Suprapubic skin (tissue), 4 donors: ENCODE measurements around the gene WSCD1. TPM values are rescaled to one million over a fixed set of nuclear protein-coding genes. Genes with fewer than 3 reads are reported as not detected.

Source experiments
- DNase-seq, 2 donors: peaks; one replicate each; pipeline ENCODE4 v3.0.0-alpha.2; 2019; ENCODE audit warnings: low spot score in 2 of 2
- H3K27ac ChIP-seq: fragments of 200-600 bp; sonication (generic); one replicate; pipeline ENCODE4 v1.5.1; 2019
- H3K27me3 ChIP-seq: fragments of 200-600 bp; sonication (generic); one replicate; pipeline ENCODE4 v1.5.1; 2019
- H3K36me3 ChIP-seq: fragments of 200-600 bp; sonication (generic); one replicate; pipeline ENCODE4 v1.5.1; 2019
- H3K4me1 ChIP-seq: fragments of 200-600 bp; sonication (generic); one replicate; pipeline ENCODE4 v1.5.1; 2019
- H3K4me3 ChIP-seq: fragments of 200-600 bp; sonication (generic); one replicate; pipeline ENCODE4 v1.5.1; 2019; ENCODE audit warnings: mild to moderate bottlenecking
- H3K9me3 ChIP-seq: fragments of 200-600 bp; sonication (generic); one replicate; pipeline ENCODE4 v1.5.1; 2019
- EP300 ChIP-seq: sonication (generic); formaldehyde crosslinking; IDR thresholded peaks from one replicate; pipeline ENCODE4 v1.6.1; 2017; ENCODE audit warnings: antibody characterized with exemption
- POLR2A ChIP-seq, 2 donors: fragments of 450-650 bp; IDR thresholded peaks; one replicate each; pipeline ENCODE4 v1.6.1; 2017; ENCODE audit warnings: antibody characterized with exemption in 2 of 2, mild to moderate bottlenecking in 2 of 2, moderate library complexity in 2 of 2
- POLR2AphosphoS5 ChIP-seq, 3 donors: sonication (generic); formaldehyde crosslinking; IDR thresholded peaks; one replicate each; pipeline ENCODE4 v1.6.1; 2017; ENCODE audit warnings: antibody characterized with exemption in 3 of 3
- WGBS: methylation state at CpG from one replicate; pipeline ENCODE4 v1.1.5; 2018; 5-methylcytosine and 5-hydroxymethylcytosine counted together
- total RNA-seq, 4 donors: library from RNA; depleted of rRNA; stranded (reverse); fragments of >200 nt; gene quantifications; one replicate each; pipeline ENCODE4 v1.1.0, GENCODE V29; 2016
- TF ChIP-seq, protein P1 (sequence below), 2 donors: fragments of 200-600 bp in 1 of 2; fragments of 450-650 bp in 1 of 2; sonication (generic) in 1 of 2; IDR thresholded peaks; one replicate each; pipeline ENCODE4 v1.5.1; 2016 to 2019; ENCODE audit warnings: antibody characterized with exemption in 2 of 2, mild to moderate bottlenecking in 1 of 2, moderate library complexity in 1 of 2

WSCD1 gene
- total RNA-seq, 4 donors from 2014 or later = 0.76 to 4.9 (median 1.6) TPM

DNA sequence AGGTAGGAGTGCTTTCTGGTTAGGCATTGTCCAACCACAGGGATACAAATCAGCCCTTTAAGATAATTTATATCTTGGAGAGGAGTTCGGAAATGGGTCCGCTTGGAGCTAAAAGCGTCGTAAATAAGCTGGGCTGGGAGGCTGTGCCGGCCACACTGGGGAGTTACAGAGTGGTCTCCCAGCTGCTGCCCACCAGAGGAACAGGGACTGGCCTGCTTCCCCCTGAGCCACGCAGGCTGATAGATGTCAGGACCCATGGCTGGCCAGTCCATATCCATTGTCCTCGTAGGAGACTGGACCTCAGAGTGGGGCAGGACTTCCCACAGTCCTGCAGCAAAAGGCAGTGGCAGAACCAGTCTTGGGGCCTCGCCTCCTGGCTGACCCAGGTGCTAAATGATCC lies 12.6 kb upstream of the WSCD1 start:
- no peak for DNase-seq
- Histone ChIP-seq H3K36me3 (no peaks in the 10 kb centered on the region), H3K4me1 (no peaks in the 10 kb centered on the region), H3K9me3 (no peaks in the 10 kb centered on the region), H3K27me3 (peaks cover 66% of the 10 kb centered on the region), H3K27ac (no peak overlapping the region), H3K4me3 (no peak overlapping the region)
- TF ChIP-seq EP300 (no peak), POLR2A (IDR thresholded peaks at IDR 0.05) (no peak), POLR2AphosphoS5 (IDR thresholded peaks at IDR 0.05) (no peak)
- TF ChIP-seq, protein P1, sequence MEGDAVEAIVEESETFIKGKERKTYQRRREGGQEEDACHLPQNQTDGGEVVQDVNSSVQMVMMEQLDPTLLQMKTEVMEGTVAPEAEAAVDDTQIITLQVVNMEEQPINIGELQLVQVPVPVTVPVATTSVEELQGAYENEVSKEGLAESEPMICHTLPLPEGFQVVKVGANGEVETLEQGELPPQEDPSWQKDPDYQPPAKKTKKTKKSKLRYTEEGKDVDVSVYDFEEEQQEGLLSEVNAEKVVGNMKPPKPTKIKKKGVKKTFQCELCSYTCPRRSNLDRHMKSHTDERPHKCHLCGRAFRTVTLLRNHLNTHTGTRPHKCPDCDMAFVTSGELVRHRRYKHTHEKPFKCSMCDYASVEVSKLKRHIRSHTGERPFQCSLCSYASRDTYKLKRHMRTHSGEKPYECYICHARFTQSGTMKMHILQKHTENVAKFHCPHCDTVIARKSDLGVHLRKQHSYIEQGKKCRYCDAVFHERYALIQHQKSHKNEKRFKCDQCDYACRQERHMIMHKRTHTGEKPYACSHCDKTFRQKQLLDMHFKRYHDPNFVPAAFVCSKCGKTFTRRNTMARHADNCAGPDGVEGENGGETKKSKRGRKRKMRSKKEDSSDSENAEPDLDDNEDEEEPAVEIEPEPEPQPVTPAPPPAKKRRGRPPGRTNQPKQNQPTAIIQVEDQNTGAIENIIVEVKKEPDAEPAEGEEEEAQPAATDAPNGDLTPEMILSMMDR (IDR thresholded peaks at IDR 0.05) = no peak
- WGBS = 58% methylated on average over 8 of the region's 8 CpGs

DNA sequence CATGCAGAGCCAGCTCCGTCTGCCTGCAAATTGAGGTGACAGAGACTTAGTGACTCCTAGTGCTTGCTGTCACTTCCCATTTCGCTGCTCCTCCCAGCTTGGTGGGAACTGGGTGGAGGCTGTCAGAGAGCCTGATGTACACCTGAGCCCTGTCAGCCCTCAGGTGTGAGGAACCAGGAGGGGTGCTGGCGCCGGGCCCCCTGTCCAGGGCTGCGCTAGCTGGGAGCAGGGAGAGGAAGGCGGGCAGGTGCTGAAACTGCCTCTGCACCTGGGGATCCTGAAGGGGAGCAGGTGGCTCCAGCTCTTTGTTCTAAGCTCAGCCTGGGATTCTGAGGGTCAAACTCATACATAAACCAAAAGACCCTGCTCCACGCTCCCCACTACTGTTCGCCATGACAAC lies 10.8 kb upstream of the WSCD1 start:
- Histone ChIP-seq H3K9me3 (no peaks in the 10 kb centered on the region), H3K4me1 (no peaks in the 10 kb centered on the region), H3K36me3 (no peaks in the 10 kb centered on the region), H3K27me3 (peaks cover 77% of the 10 kb centered on the region), H3K27ac (no peak overlapping the region), H3K4me3 (no peak overlapping the region)
- 55% methylated on average over 3 of the region's 8 CpGs for WGBS
- no peak for TF ChIP-seq POLR2AphosphoS5 (IDR thresholded peaks at IDR 0.05)
- TF ChIP-seq EP300 = no peak
- TF ChIP-seq POLR2A (IDR thresholded peaks at IDR 0.05) = no peak
- TF ChIP-seq, protein P1 (IDR thresholded peaks at IDR 0.05) = no peak
- no peak for DNase-seq

DNA sequence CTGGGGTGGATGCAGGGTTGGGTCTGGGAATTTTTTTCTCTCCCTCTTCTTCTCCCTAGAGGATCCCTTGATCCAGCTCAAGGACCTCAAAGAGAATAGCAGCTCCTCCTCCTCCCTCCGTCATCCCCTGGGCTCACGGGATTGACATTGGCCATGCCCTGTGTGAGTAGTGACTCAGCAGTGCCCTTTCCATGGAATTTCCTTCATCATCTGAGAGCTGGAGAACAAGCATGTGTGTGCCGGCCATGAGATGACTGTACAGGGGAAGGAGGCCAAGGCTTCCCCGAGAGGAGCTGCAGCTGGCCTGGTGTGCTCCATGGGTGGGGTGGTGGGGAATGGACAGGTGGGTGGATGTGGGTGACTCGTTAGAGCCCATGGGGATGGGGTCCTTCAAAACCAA lies 8.9 kb upstream of the WSCD1 start:
- Histone ChIP-seq H3K36me3 (no peaks in the 10 kb centered on the region), H3K27ac (no peak overlapping the region), H3K27me3 (peaks cover 86% of the 10 kb centered on the region), H3K4me3 (no peak overlapping the region), H3K4me1 (no peaks in the 10 kb centered on the region), H3K9me3 (no peaks in the 10 kb centered on the region)
- DNase-seq = no peak
- TF ChIP-seq POLR2AphosphoS5 (IDR thresholded peaks at IDR 0.05) (no peak), POLR2A (IDR thresholded peaks at IDR 0.05) (no peak), EP300 (no peak)
- TF ChIP-seq, protein P1 (IDR thresholded peaks at IDR 0.05) = no peak
- WGBS = 51% methylated on average over 5 of the region's 5 CpGs

DNA sequence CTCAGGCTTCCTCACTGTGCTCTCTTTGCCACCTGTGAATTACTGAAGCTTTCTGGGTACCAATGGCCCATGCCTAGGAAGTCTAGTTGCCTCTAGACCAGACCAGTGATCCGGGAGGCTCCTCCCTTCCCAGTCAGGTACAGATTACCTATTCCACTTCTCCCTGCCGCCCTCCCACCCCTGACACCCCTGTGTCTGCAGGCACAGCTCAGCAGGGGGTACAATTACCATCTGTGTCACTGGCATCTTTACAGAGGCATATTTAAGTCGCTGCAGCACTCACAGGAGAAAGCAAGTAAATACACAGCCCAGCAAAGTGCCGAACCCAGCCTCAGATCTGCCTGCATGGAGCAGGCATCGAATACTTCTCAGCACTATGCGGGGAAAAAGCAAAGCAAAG lies 5.3 kb upstream of the WSCD1 start:
- H3K4me3 ChIP-seq = no peak overlapping the region
- peaks cover 9% of the 10 kb centered on the region for H3K4me1 ChIP-seq
- no peak for DNase-seq
- H3K9me3 ChIP-seq = no peaks in the 10 kb centered on the region
- TF ChIP-seq POLR2AphosphoS5 (IDR thresholded peaks at IDR 0.05) (no peak), EP300 (no peak), POLR2A (IDR thresholded peaks at IDR 0.05) (no peak)
- TF ChIP-seq, protein P1 (IDR thresholded peaks at IDR 0.05) = no peak
- peaks cover 92% of the 10 kb centered on the region for H3K27me3 ChIP-seq
- H3K36me3 ChIP-seq = no peaks in the 10 kb centered on the region
- H3K27ac ChIP-seq = no peak overlapping the region
- WGBS = 63% methylated on average over 6 of the region's 6 CpGs

DNA sequence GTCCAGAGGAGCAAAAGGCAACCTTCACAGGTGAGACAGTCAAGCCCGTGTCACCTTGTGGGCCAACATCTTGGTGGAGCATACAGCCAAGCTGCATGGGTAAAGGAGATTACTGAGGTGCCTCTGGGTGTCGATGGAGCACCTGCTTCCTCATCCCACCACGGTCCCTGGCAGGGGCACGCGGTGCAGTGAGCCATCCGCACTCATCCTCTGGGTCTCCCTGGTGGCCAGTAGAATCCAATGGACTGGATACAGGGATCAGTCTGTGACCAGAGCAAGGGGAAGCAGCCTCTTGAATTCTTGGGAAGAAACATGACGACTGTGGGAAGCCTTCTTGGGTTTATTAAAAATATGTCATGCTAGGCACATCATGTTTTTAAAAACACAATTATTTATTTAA lies 4.8 kb upstream of the WSCD1 start:
- TF ChIP-seq POLR2AphosphoS5 (IDR thresholded peaks at IDR 0.05) = no peak
- no peaks in the 10 kb centered on the region for H3K36me3 ChIP-seq
- no peak for DNase-seq
- H3K4me1 ChIP-seq = peaks cover 11% of the 10 kb centered on the region
- H3K27ac ChIP-seq = no peak overlapping the region
- no peak overlapping the region for H3K4me3 ChIP-seq
- 78% methylated on average over 7 of the region's 7 CpGs for WGBS
- H3K9me3 ChIP-seq = no peaks in the 10 kb centered on the region
- H3K27me3 ChIP-seq = peaks cover 91% of the 10 kb centered on the region
